Measurements from ENCODE around the gene CCDC171. TPM values are rescaled to one million over a fixed set of nuclear protein-coding genes. Genes with fewer than 3 reads are reported as not detected.

The CCDC171 gene
- total and polyA plus RNA-seq, 10 of the 15 experiments (the other 5 are each of a cell fraction or from before 2014, with no cell fraction given), result 1.00 to 7.2 (median 2.8) TPM

DNA sequence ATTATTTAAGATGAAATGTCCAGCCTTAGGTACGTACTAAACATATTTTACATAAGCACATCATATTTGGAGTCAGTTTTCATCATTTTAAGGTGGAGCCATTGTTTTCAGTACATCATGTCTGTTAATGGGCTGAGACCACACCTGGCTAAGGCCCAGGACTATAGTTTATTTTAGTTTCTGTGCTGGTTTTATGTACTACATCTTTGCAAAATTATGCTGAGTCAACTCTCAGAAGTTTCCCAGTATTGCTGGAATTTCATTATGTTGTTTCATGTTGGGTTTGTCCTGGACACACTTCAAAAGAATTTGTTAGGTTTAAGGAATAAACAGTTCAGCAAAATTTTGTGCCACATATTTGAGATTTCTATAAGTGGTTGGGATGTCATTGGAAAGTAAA lies 171.2 kb downstream of the CCDC171 start:
- BruUV-seq (replicated peaks), result no TSS peak
- WGBS (ENCODE audit: insufficient coverage, insufficient replicate concordance, low lambda C conversion rate, missing lambda C conversion rate), result 90% methylated on average over 1 of the region's 1 CpG
- POLR2A ChIA-PET, result no interaction called here
- intact Hi-C loops (cut with micrococcal nuclease; ENCODE audit: unreplicated experiment) (no loop called here), in situ Hi-C loops (cut with MboI) (no loop called here)
- TF ChIP-seq SIX5 (IDR thresholded peaks at IDR 0.05; ENCODE audit: low read depth, low read length, severe bottlenecking) (no peak), RUNX3 (IDR thresholded peaks at IDR 0.05; ENCODE audit: low read length) (no peak), MYB (IDR thresholded peaks at IDR 0.05; ENCODE audit: borderline replicate concordance, low read depth, low read length) (no peak), FOS (IDR thresholded peaks at IDR 0.05; ENCODE audit: borderline replicate concordance, extremely low read depth, insufficient read length) (no peak), YY1 (IDR thresholded peaks at IDR 0.05; ENCODE audit: low read depth, low read length) (no peak), ZBTB40 (IDR thresholded peaks at IDR 0.05; ENCODE audit: borderline replicate concordance) (no peak), CBFB (IDR thresholded peaks at IDR 0.05; ENCODE audit: low read depth) (no peak), PML (IDR thresholded peaks at IDR 0.05; ENCODE audit: low read length) (no peak)
- DNase-seq (ENCODE audit: low read depth, low spot score), result no peak
- ATAC-seq, result no peak
- Histone ChIP-seq H3K27ac (ENCODE audit: control insufficient read depth, insufficient read depth) (no peak overlapping the region), H4K20me1 (ENCODE audit: control insufficient read depth, insufficient read depth) (no peaks in the 10 kb centered on the region), H3K4me1 (ENCODE audit: control insufficient read depth, insufficient read depth, low read length) (no peaks in the 10 kb centered on the region), H3K79me2 (ENCODE audit: control insufficient read depth, insufficient read depth, low read length) (no peaks in the 10 kb centered on the region), H3K4me3 (no peak overlapping the region), H3K4me2 (ENCODE audit: control insufficient read depth, insufficient read depth) (no peak overlapping the region), H3K27me3 (replicated peaks in 1 of 2; ENCODE audit: control insufficient read depth in 2 of 2, insufficient read depth in 2 of 2, low read length in 1 of 2) (no peaks in the 10 kb centered on the region), H3K9me3 (replicated peaks; ENCODE audit: control insufficient read depth, insufficient read depth, low read length) (no peaks in the 10 kb centered on the region), H2AFZ (ENCODE audit: control insufficient read depth, low read depth, low read length) (no peak overlapping the region), H3K9ac (ENCODE audit: control insufficient read depth, insufficient read depth, low read length) (no peak overlapping the region), H3K36me3 (ENCODE audit: control insufficient read depth in 2 of 2, insufficient read depth in 2 of 2, low read length in 1 of 2) (no peaks in the 10 kb centered on the region)
- CTCF ChIA-PET, result no interaction called here
- SMC1A ChIA-PET (ENCODE audit: uncharacterized antibody, unreplicated experiment), result no interaction called here
- FAIRE-seq, result no peak
- RAD21 ChIA-PET (ENCODE audit: unreplicated experiment), result no interaction called here

All from GM12878 (cell line).